Gastrocnemius medialis (tissue), 4 donors: Measurements from ENCODE around the gene PARD6G. TPM values are rescaled to one million over a fixed set of nuclear protein-coding genes. Genes with fewer than 3 reads are reported as not detected.

Source experiments
- ATAC-seq, 2 donors: fragments of 150-250 bp; one replicate each; pipeline ENCODE4 v1.9.1; 2016
- DNase-seq, 2 donors: peaks; one replicate each; pipeline ENCODE4 v3.0.0-alpha.2; 2019
- H3K27ac ChIP-seq, 4 donors: fragments of 200-600 bp; sonication (generic); 1 replicate in 1 of 4; 2 replicates in 3 of 4; pipeline ENCODE4 v1.5.1; 2016 to 2018; ENCODE audit warnings: mild to moderate bottlenecking in 2 of 4, moderate library complexity in 1 of 4
- H3K27me3 ChIP-seq, 3 donors: fragments of 200-600 bp; sonication (generic) in 2 of 3; 1 replicate in 1 of 3; 2 replicates in 2 of 3; pipeline versions ENCODE4 v1.5.1 to v1.6.0; 2016 to 2019; ENCODE audit warnings: mild to moderate bottlenecking in 1 of 3, moderate library complexity in 1 of 3
- H3K36me3 ChIP-seq, 2 donors: fragments of 200-600 bp; sonication (generic) in 1 of 2; one replicate each; pipeline ENCODE4 v1.5.1; 2017 to 2018
- H3K4me1 ChIP-seq, 2 donors: fragments of 200-600 bp; sonication (generic) in 1 of 2; one replicate each; pipeline ENCODE4 v1.5.1; 2016 to 2017; ENCODE audit warnings: mild to moderate bottlenecking in 2 of 2
- H3K4me3 ChIP-seq, 4 donors: fragments of 200-600 bp; sonication (generic) in 3 of 4; 1 replicate in 1 of 4; 2 replicates in 3 of 4; pipeline ENCODE4 v1.5.1; 2016 to 2019; ENCODE audit warnings: mild to moderate bottlenecking in 2 of 4
- H3K9me3 ChIP-seq, 3 donors: fragments of 200-600 bp; sonication (generic) in 2 of 3; 1 replicate in 1 of 3; 2 replicates in 2 of 3; pipeline ENCODE4 v1.5.1; 2016 to 2019
- POLR2A ChIP-seq, 2 donors: fragments of 450-650 bp; IDR thresholded peaks; one replicate each; pipeline ENCODE4 v1.6.1; 2017; ENCODE audit warnings: antibody characterized with exemption in 2 of 2, mild to moderate bottlenecking in 2 of 2, moderate library complexity in 2 of 2
- in situ Hi-C, 4 donors: fragments of 200-750 bp; cut with MboI; loops; one replicate each; pipeline versions ENCODE4 v1.15.0 to v1.8.0; 2017; ENCODE audit warnings: low sequenced_read_pairs in 4 of 4
- intact Hi-C: fragments of 100-400 bp; cut with DNase I; formaldehyde crosslinking; loops from one replicate; pipeline ENCODE4 v1.15.1; 2023; ENCODE audit warnings: low total_unique reads
- total RNA-seq, 4 donors: library from RNA; depleted of rRNA; stranded (reverse); fragments of >200 nt; gene quantifications; one replicate each; pipeline versions ENCODE4 v1.1.0 to v1.2.3, GENCODE V29; 2016
- TF ChIP-seq, protein P1 (sequence below), 5 experiments: fragments of 450-650 bp in 3 of 5; fragments of 200-600 bp in 2 of 5; sonication (generic) in 2 of 5; IDR thresholded peaks in 4 of 5; conservative IDR thresholded peaks in 1 of 5; 1 replicate in 4 of 5; 2 replicates in 1 of 5; pipeline ENCODE4 v1.5.1; 2016 to 2019; ENCODE audit warnings: antibody characterized with exemption in 5 of 5, mild to moderate bottlenecking in 3 of 5, moderate library complexity in 3 of 5

PARD6G gene
- total RNA-seq, 4 donors from 2014 or later: 0.39 to 9.2 (median 0.48) TPM

DNA sequence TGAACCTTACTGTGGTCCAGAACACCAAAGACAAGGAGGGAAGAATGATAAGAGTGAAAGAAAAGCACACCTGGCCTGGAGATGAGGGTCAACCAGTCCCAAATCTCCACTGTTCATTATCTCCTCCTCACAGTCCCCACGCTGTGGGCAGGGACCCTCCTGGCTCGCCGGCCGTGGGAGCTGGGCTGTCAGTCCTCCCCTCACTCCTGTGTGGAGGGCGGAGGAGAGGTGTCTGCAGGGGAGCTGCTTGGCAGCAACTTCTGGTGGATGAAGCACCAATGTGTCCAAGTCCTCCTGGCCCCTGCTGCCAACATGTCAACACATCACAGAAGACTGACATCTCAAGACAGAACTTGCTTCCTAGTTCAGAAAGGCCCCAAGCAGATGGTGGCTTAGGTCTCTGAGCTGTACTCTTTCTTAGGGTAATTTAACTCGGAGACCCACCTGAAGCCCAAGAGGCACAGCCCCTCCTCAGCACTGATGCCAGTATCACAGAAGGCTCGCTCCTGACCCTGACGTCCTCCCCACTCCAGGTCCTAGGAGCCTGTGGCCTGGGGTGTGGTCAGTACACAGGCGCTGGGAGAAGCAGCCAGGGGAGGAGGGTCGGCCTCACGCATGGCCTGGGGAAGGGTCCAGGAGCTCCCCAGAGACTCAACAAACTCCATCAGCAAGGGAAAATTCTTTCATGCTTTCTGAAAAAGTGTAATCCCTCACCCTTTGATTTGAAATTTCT, 54.5 kb downstream of the PARD6G start:
- intact Hi-C loops: no loop called here
- in situ Hi-C loops: no loop called here
- Histone ChIP-seq H3K36me3 (no peaks in the 10 kb centered on the region), H3K4me3 (no peak overlapping the region), H3K9me3 (no peaks in the 10 kb centered on the region), H3K27ac (no peak overlapping the region), H3K27me3 (no peaks in the 10 kb centered on the region), H3K4me1 (peaks cover 0 to 3% of the 10 kb centered on the region in 2 donors)
- ATAC-seq (no peak), DNase-seq (no peak)
- no peak for TF ChIP-seq POLR2A (IDR thresholded peaks at IDR 0.05)
- TF ChIP-seq, protein P1, sequence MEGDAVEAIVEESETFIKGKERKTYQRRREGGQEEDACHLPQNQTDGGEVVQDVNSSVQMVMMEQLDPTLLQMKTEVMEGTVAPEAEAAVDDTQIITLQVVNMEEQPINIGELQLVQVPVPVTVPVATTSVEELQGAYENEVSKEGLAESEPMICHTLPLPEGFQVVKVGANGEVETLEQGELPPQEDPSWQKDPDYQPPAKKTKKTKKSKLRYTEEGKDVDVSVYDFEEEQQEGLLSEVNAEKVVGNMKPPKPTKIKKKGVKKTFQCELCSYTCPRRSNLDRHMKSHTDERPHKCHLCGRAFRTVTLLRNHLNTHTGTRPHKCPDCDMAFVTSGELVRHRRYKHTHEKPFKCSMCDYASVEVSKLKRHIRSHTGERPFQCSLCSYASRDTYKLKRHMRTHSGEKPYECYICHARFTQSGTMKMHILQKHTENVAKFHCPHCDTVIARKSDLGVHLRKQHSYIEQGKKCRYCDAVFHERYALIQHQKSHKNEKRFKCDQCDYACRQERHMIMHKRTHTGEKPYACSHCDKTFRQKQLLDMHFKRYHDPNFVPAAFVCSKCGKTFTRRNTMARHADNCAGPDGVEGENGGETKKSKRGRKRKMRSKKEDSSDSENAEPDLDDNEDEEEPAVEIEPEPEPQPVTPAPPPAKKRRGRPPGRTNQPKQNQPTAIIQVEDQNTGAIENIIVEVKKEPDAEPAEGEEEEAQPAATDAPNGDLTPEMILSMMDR (IDR thresholded peaks at IDR 0.05 in 4 of 5, conservative IDR thresholded peaks at IDR 0.05 in 1 of 5): no peak

DNA sequence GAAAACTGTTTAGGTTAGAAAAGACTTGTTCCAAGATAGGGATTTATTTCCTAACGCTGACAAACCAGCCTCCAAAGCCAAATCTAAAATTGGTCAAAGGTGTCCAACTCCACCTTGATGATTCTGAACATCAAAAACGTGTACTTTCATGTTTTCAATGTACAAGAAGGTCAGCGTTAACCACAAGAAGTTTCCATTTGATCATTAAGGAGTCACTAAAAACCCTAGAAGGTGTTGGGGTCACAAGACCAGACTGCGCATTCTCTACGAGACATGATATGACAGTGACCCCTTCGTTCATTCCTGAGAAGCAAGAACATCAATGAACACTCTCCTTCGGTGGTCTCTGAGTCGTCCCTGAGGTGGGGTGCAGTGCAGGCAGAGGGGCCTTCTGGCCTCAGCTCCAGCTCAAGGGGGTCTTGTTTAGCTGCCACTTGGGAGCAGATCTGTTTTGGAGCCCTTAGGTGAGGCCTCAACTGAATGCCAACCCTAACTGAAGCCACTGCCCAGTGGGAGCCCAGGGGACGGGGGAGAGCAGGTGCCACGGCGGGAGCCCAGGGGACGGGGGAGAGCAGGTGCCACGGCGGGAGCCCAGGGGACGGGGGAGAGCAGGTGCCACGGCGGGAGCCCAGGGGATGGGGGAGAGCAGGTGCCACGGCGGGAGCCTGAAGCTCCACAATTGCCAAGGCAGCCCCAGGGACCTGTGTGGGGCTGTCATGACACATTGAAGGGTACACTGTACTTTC, 55.2 kb downstream of the PARD6G start:
- Histone ChIP-seq H3K27ac (no peak overlapping the region), H3K36me3 (no peaks in the 10 kb centered on the region), H3K4me3 (no peak overlapping the region), H3K9me3 (no peaks in the 10 kb centered on the region), H3K4me1 (no peaks in the 10 kb centered on the region), H3K27me3 (no peaks in the 10 kb centered on the region)
- DNase-seq: no peak
- in situ Hi-C loops: no loop called here
- no peak for ATAC-seq
- intact Hi-C loops: no loop called here
- no peak for TF ChIP-seq POLR2A (IDR thresholded peaks at IDR 0.05)
- TF ChIP-seq, protein P1 (IDR thresholded peaks at IDR 0.05 in 4 of 5, conservative IDR thresholded peaks at IDR 0.05 in 1 of 5): no peak

DNA sequence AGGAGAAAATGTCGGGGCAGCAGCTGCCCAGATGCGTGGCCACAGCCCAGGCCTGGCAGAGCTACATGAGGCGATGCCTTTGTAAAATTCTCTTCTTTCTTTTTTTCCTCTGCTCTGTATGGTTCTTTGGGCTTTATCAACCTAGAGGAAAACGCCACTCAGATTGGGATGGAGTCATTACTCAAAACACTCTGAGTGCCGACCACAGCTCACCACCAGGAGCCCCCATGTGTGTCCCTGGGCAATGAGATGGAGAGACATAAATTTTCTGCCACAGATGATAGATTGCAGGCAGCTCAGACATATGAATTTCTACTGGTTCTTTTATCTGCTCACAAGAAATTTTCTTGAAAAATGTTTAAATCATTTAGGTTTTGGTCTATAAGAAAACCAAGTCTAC, 56.0 kb downstream of the PARD6G start:
- no peaks in the 10 kb centered on the region for H3K4me1 ChIP-seq
- DNase-seq (no peak), ATAC-seq (no peak)
- no peaks in the 10 kb centered on the region for H3K36me3 ChIP-seq
- intact Hi-C loops: no loop called here
- H3K27me3 ChIP-seq: no peaks in the 10 kb centered on the region
- no peaks in the 10 kb centered on the region for H3K9me3 ChIP-seq
- no peak overlapping the region for H3K27ac ChIP-seq
- in situ Hi-C loops: no loop called here
- H3K4me3 ChIP-seq: no peak overlapping the region
- TF ChIP-seq, protein P1 (IDR thresholded peaks at IDR 0.05 in 4 of 5, conservative IDR thresholded peaks at IDR 0.05 in 1 of 5): no peak
- TF ChIP-seq POLR2A (IDR thresholded peaks at IDR 0.05): no peak

DNA sequence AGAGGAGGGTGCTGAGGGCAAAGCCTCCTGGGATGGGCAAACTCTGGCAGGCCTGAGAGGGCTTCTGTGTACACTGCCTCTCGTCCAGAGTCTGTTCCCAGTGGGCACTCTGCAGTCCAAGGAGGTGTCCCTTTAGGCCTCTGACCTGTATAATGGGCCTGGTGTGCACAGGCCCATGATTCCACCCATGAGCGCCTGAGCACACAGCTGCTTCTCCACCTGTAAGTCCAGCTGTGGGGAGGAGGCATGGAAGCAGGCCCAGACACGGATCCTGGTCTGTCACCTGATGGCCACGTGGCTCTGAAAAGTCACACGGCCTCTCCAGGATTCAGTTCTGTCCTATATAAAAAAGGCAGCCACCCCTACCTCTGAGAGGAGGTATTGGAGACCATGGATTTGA, 57.0 kb downstream of the PARD6G start:
- H3K36me3 ChIP-seq: no peaks in the 10 kb centered on the region
- DNase-seq (no peak), ATAC-seq (no peak)
- H3K4me1 ChIP-seq: no peaks in the 10 kb centered on the region
- H3K27me3 ChIP-seq: no peaks in the 10 kb centered on the region
- H3K27ac ChIP-seq: no peak overlapping the region
- no peaks in the 10 kb centered on the region for H3K9me3 ChIP-seq
- no peak overlapping the region for H3K4me3 ChIP-seq
- intact Hi-C loops: no loop called here
- in situ Hi-C loops: no loop called here
- no peak for TF ChIP-seq POLR2A (IDR thresholded peaks at IDR 0.05)
- TF ChIP-seq, protein P1 (IDR thresholded peaks at IDR 0.05 in 4 of 5, conservative IDR thresholded peaks at IDR 0.05 in 1 of 5): no peak
